ENCODE data around the gene RPIA. TPM values are rescaled to one million over a fixed set of nuclear protein-coding genes. Genes with fewer than 3 reads are reported as not detected.
A peak's percentile ranks its signal among the peaks of the same experiment; 100 is the strongest.

The RPIA gene
- total and polyA plus RNA-seq, 2 of the 4 experiments (the other 2 are of a cell fraction): 4.1 to 8.6 TPM

- CTCF ChIA-PET: interaction anchor here (0.6 kb wide), 1 partner anchor 27 kb away, joined by 4 read pairs; no protein-coding TSS in a partner anchor
- no peaks in the 10 kb centered on the region for H3K79me1 ChIP-seq (ENCODE audit: low read depth in 1 of 2, low read length in 2 of 2)
- H2BK20ac ChIP-seq (ENCODE audit: low read depth, low read length): no peak overlapping the region
- H2BK5ac ChIP-seq (ENCODE audit: low read depth, low read length, poor library complexity, severe bottlenecking): no peak overlapping the region
- H3K4me1 ChIP-seq (ENCODE audit: control insufficient read depth, insufficient read depth, low read length): no peaks in the 10 kb centered on the region
- H3K56ac ChIP-seq (ENCODE audit: extremely low read depth, insufficient read depth, low read length): no peak overlapping the region
- H3K14ac ChIP-seq (replicated peaks; ENCODE audit: low read depth, low read length): no peak overlapping the region
- H2AK9ac ChIP-seq (replicated peaks; ENCODE audit: low read depth, low read length, poor library complexity): no peak overlapping the region
- H3K27me3 ChIP-seq (ENCODE audit: control insufficient read depth, insufficient read depth, low read length): peaks cover 12% of the 10 kb centered on the region; the same call in 1 of the 2 replicates
- H3K27ac ChIP-seq (ENCODE audit: insufficient read depth, low read length): no peak overlapping the region
- H2AK5ac ChIP-seq (ENCODE audit: low read depth, low read length): no peak overlapping the region
- peaks cover 3% of the 10 kb centered on the region; the same call in 1 of the 2 replicates for H3K9me3 ChIP-seq (ENCODE audit: control insufficient read depth, insufficient read depth, low read length)
- no peak overlapping the region for H3K23ac ChIP-seq (ENCODE audit: low read depth, low read length)
- H4K8ac ChIP-seq (ENCODE audit: low read depth in 2 of 2, low read length in 2 of 2): no peak overlapping the region
- no peaks in the 10 kb centered on the region for H3K9me1 ChIP-seq (ENCODE audit: insufficient read depth, low read length)
- H4K5ac ChIP-seq (ENCODE audit: low read depth, low read length): no peak overlapping the region
- H3K4me3 ChIP-seq (ENCODE audit: insufficient read depth, low read depth, low read length): no peak overlapping the region
- peak overlapping the region; percentile 14 for H2AFZ ChIP-seq (replicated peaks; ENCODE audit: low read length, poor library complexity)
- no peak overlapping the region for H2BK15ac ChIP-seq (ENCODE audit: low read depth, low read length)
- dilution Hi-C loops (cut with HindIII; ENCODE audit: low sequenced_read_pairs, unreplicated experiment) (no loop called here), intact Hi-C loops (cut with micrococcal nuclease) (no loop called here), in situ Hi-C loops (cut with MboI; ENCODE audit: low sequenced_read_pairs) (no loop called here)
- no peaks in the 10 kb centered on the region for H4K20me1 ChIP-seq (ENCODE audit: insufficient read depth, low read length)
- no peak overlapping the region for H4K91ac ChIP-seq (ENCODE audit: insufficient read depth, low read depth, low read length)
- H3K4ac ChIP-seq (ENCODE audit: low read depth, low read length): no peak overlapping the region
- POLR2A ChIA-PET (ENCODE audit: unreplicated experiment): no interaction called here
- TF ChIP-seq FOS (IDR thresholded peaks at IDR 0.05; ENCODE audit: low read depth, low read length) (no peak), CHD1 (IDR thresholded peaks at IDR 0.05; ENCODE audit: low read depth, low read length) (no peak), MAFK (IDR thresholded peaks at IDR 0.05; ENCODE audit: low read depth, low read length) (no peak), BHLHE40 (IDR thresholded peaks at IDR 0.05; ENCODE audit: low read depth, low read length) (no peak), USF2 (IDR thresholded peaks at IDR 0.05; ENCODE audit: low read depth, low read length) (no peak), RFX5 (IDR thresholded peaks at IDR 0.05; ENCODE audit: low read depth, low read length) (no peak), SMC3 (IDR thresholded peaks at IDR 0.05; ENCODE audit: low read depth, low read length) (no peak), ELK1 (IDR thresholded peaks at IDR 0.05; ENCODE audit: borderline replicate concordance, low read depth, low read length) (no peak), CEBPB (IDR thresholded peaks at IDR 0.05; ENCODE audit: low read depth, low read length) (no peak), MAZ (IDR thresholded peaks at IDR 0.05; ENCODE audit: borderline replicate concordance, low read depth, low read length) (no peak), MXI1 (IDR thresholded peaks at IDR 0.05; ENCODE audit: borderline replicate concordance, low read depth, low read length) (no peak), RCOR1 (IDR thresholded peaks at IDR 0.05; ENCODE audit: insufficient replicate concordance, low read length) (no peak), POLR2A (IDR thresholded peaks at IDR 0.05; ENCODE audit: low read depth, low read length) (no peak), NFE2L2 (IDR thresholded peaks at IDR 0.05; ENCODE audit: low read depth, low read length) (no peak), RAD21 (IDR thresholded peaks at IDR 0.05; ENCODE audit: low read length) (no peak)
- no TSS peak for BruUV-seq (replicated peaks)
- 89% methylated on average over 6 of the region's 19 CpGs; no CpG with 5 or more reads in 1 of the 2 experiments for WGBS, 2 experiments (ENCODE audit: extremely low coverage in 2 of 2, insufficient read length in 1 of 2)
- H2BK120ac ChIP-seq (ENCODE audit: low read depth, low read length): no peak overlapping the region
- no peaks in the 10 kb centered on the region for H3K36me3 ChIP-seq (ENCODE audit: control insufficient read depth, insufficient read depth, low read length)
- H3K18ac ChIP-seq (ENCODE audit: low read depth, low read length): no peak overlapping the region
- DNase-seq (no peak), ATAC-seq (ENCODE audit: low read depth) (no peak)
- no peak overlapping the region for H3K9ac ChIP-seq (ENCODE audit: low read depth, low read length)
- H3K4me2 ChIP-seq (ENCODE audit: low read depth, low read length): no peak overlapping the region
These were observed 72.8 kb downstream of the RPIA start for GRCh38 chr2:88764141-88764849.
